Fibroblast of lung (primary cell): ENCODE data around the gene INPP4A.

Experiments used
- EZH2 ChIP-seq: IDR thresholded peaks from 2 replicates; pipeline ENCODE4 v1.5.1; 2012; ENCODE audit warnings: low read length, control low read depth, mild to moderate bottlenecking; ENCODE audit errors: missing control alignments
- TF ChIP-seq, protein P1 (sequence below), 2 donors: IDR thresholded peaks in 1 of 2; conservative IDR thresholded peaks in 1 of 2; 1 replicate in 1 of 2; 2 replicates in 1 of 2; pipeline ENCODE4 v1.5.1; 2011 to 2012; ENCODE audit warnings: low read length in 2 of 2, control low read depth in 1 of 2, inconsistent platforms in 1 of 2, low read depth in 1 of 2, mild to moderate bottlenecking in 1 of 2

DNA sequence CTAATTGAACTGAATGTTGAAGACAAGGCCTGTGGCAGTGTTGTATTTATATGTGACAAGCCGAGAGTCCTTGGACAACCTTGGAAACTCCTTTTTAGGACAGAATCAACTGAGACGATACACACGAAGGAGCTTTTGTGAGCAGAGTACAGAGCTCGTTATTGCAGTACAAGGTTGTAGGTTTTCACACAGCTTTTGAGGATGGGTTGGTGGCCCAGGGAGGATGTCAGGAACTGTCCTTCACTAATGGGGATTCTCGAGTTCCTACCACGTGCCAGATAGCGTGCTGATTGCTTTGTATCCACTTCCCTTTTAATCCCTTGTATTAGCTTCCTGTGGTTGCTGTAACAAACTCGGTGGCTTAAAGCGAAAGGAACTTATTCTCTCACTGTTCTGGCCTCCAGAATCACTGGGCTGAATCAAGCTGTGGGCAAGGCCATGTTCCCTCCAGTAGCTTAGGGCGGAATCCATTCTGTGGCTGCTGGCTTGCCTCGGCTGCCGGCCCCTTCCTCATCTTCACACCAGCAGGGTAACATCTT, 20.2 kb downstream of the INPP4A start:
- TF ChIP-seq, protein P1, sequence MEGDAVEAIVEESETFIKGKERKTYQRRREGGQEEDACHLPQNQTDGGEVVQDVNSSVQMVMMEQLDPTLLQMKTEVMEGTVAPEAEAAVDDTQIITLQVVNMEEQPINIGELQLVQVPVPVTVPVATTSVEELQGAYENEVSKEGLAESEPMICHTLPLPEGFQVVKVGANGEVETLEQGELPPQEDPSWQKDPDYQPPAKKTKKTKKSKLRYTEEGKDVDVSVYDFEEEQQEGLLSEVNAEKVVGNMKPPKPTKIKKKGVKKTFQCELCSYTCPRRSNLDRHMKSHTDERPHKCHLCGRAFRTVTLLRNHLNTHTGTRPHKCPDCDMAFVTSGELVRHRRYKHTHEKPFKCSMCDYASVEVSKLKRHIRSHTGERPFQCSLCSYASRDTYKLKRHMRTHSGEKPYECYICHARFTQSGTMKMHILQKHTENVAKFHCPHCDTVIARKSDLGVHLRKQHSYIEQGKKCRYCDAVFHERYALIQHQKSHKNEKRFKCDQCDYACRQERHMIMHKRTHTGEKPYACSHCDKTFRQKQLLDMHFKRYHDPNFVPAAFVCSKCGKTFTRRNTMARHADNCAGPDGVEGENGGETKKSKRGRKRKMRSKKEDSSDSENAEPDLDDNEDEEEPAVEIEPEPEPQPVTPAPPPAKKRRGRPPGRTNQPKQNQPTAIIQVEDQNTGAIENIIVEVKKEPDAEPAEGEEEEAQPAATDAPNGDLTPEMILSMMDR (conservative IDR thresholded peaks at IDR 0.05 in 1 of 2, IDR thresholded peaks at IDR 0.05 in 1 of 2; ENCODE audit: low read depth in 1 of 2, low read length in 2 of 2) = no peak
- TF ChIP-seq EZH2 = no peak
